ENCODE measurements around the gene FBXO44.

Gene FBXO44

GRCh38 chr1:11653101-11653860 lies 1.4 kb upstream of the FBXO44 start:
- Histone ChIP-seq H3K36me3 (ENCODE audit: control insufficient read depth in 2 of 2, insufficient read depth in 1 of 2, low read length in 2 of 2) (peaks cover 4 to 25% of the 10 kb centered on the region in 2 experiments; a peak in 2 of 3 replicates), H3K4me3 (ENCODE audit: low read depth, low read length) (no peak overlapping the region), H3K9me3 (ENCODE audit: control insufficient read depth, insufficient read depth, low read depth, low read length) (no peaks in the 10 kb centered on the region), H3K4me1 (ENCODE audit: control insufficient read depth, insufficient read depth, low read length) (no peaks in the 10 kb centered on the region), H3K27ac (ENCODE audit: extremely low read depth, low read depth, low read length) (no peak overlapping the region)
- CTCF ChIA-PET: interaction anchor here (0.6 to 1.9 kb wide), 9 partner anchors 8 to 616 kb away, joined by 3 to 15 read pairs (median 5); partner anchors contain the start of gene FBXO6
- TF ChIP-seq ZNF335 (tag by site-specific recombination; conservative IDR thresholded peaks at IDR 0.05) (peak; percentile 21; the same call in 1 of the 2 replicates), PATZ1 (tag by site-specific recombination; IDR thresholded peaks at IDR 0.05) (peak; percentile 33), ZBTB48 (tag by site-specific recombination; IDR thresholded peaks at IDR 0.05) (peak; percentile 95), ZNF692 (tag by site-specific recombination; IDR thresholded peaks at IDR 0.05) (peak; percentile 97), ZNF2 (tag by site-specific recombination; IDR thresholded peaks at IDR 0.05) (no peak), ZIC2 (tag by site-specific recombination; IDR thresholded peaks at IDR 0.05) (peak; percentile 58), ZNF398 (tag by site-specific recombination; IDR thresholded peaks at IDR 0.05) (peak; percentile 85), ZFP69B (tag by site-specific recombination; IDR thresholded peaks at IDR 0.05) (peak; percentile 98), ZBTB6 (tag by site-specific recombination; IDR thresholded peaks at IDR 0.05) (peak; percentile 89), ZBTB20 (tag by site-specific recombination; IDR thresholded peaks at IDR 0.05) (peak; percentile 75), ZSCAN23 (tag by site-specific recombination; IDR thresholded peaks at IDR 0.05) (no peak), ZNF600 (tag by site-specific recombination; IDR thresholded peaks at IDR 0.05) (peak; percentile 41; the same call in 1 of the 2 replicates), SCRT2 (tag by site-specific recombination; IDR thresholded peaks at IDR 0.05) (peak; percentile 73), ZBTB1 (tag by site-specific recombination; IDR thresholded peaks at IDR 0.05) (no peak), GLIS2 (tag by site-specific recombination; IDR thresholded peaks at IDR 0.05) (peak; percentile 72), ZNF132 (tag by site-specific recombination; IDR thresholded peaks at IDR 0.05; ENCODE audit: borderline replicate concordance) (no peak), PRDM2 (tag by site-specific recombination; IDR thresholded peaks at IDR 0.05; ENCODE audit: borderline replicate concordance) (no peak)
- POLR2A ChIA-PET: interaction anchor here (0.8 to 1.4 kb wide), 5 partner anchors 11 to 391 kb away, joined by 3 to 9 read pairs (median 4); partner anchors contain the start of genes FBXO6 and MTOR
